Esophagus muscularis mucosa (tissue), 4 donors: Measurements from ENCODE around the gene VPS13D. TPM values are rescaled to one million over a fixed set of nuclear protein-coding genes. Genes with fewer than 3 reads are reported as not detected.

ENCODE experiments used
- DNase-seq: peaks from one replicate; pipeline ENCODE4 v3.0.0-alpha.2; 2017; ENCODE audit errors: extremely low spot score
- H3K27ac ChIP-seq, 4 donors: fragments of 200-600 bp; sonication (generic); replicated peaks in 1 of 4; 1 replicate in 3 of 4; 2 replicates in 1 of 4; pipeline ENCODE4 v1.5.1; 2016 to 2019; ENCODE audit warnings: mild to moderate bottlenecking in 1 of 4
- H3K27me3 ChIP-seq, 4 donors: fragments of 200-600 bp; sonication (generic); one replicate each; pipeline versions ENCODE4 v1.5.1 to v1.6.0; 2016 to 2019
- H3K36me3 ChIP-seq, 4 donors: fragments of 200-600 bp; sonication (generic); one replicate each; pipeline ENCODE4 v1.5.1; 2016 to 2019
- H3K4me1 ChIP-seq, 4 donors: fragments of 200-600 bp; sonication (generic); one replicate each; pipeline ENCODE4 v1.5.1; 2016 to 2019
- H3K4me3 ChIP-seq, 4 donors: fragments of 200-600 bp; sonication (generic); 1 replicate in 2 of 4; 2 replicates in 2 of 4; pipeline ENCODE4 v1.5.1; 2016 to 2019; ENCODE audit warnings: mild to moderate bottlenecking in 4 of 4, moderate library complexity in 1 of 4
- H3K9me3 ChIP-seq, 4 donors: fragments of 200-600 bp; sonication (generic); 1 replicate in 3 of 4; 2 replicates in 1 of 4; pipeline ENCODE4 v1.5.1; 2016 to 2019
- CTCF ChIP-seq, 3 experiments: fragments of 200-600 bp in 2 of 3; fragments of 450-650 bp in 1 of 3; sonication (generic) in 2 of 3; IDR thresholded peaks; one replicate each; pipeline ENCODE4 v1.5.1; 2017 to 2019; ENCODE audit warnings: antibody characterized with exemption in 3 of 3, mild to moderate bottlenecking in 2 of 3, moderate library complexity in 1 of 3
- EP300 ChIP-seq: sonication (generic); formaldehyde crosslinking; IDR thresholded peaks from one replicate; pipeline ENCODE4 v1.6.1; 2017; ENCODE audit warnings: antibody characterized with exemption
- POLR2A ChIP-seq: fragments of 450-650 bp; IDR thresholded peaks from one replicate; pipeline ENCODE4 v1.6.1; 2017; ENCODE audit warnings: antibody characterized with exemption, moderate library complexity, mild to moderate bottlenecking, low read depth
- POLR2AphosphoS5 ChIP-seq, 2 donors: sonication (generic); formaldehyde crosslinking; IDR thresholded peaks; one replicate each; pipeline ENCODE4 v1.6.1; 2017; ENCODE audit warnings: antibody characterized with exemption in 2 of 2
- WGBS: methylation state at CpG from one replicate; pipeline ENCODE4 v1.1.5; 2018; 5-methylcytosine and 5-hydroxymethylcytosine counted together
- intact Hi-C: fragments of 100-400 bp; cut with DNase I; formaldehyde crosslinking; loops from one replicate; pipeline ENCODE4 v1.15.1; 2023
- total RNA-seq, 4 donors: library from RNA; depleted of rRNA; stranded (reverse); fragments of >200 nt; gene quantifications; one replicate each; pipeline versions ENCODE4 v1.1.0 to v1.2.1, GENCODE V29; 2016

The VPS13D gene
- total RNA-seq, 4 donors from 2014 or later, result 67.8 to 93.3 (median 85.4) TPM

GRCh38 chr1:12462586-12462985, 232.8 kb downstream of the VPS13D start:
- WGBS, result 51% methylated on average over 4 of the region's 4 CpGs
- H3K9me3 ChIP-seq, result no peaks in the 10 kb centered on the region
- peaks cover 0 to 22% (median 4%) of the 10 kb centered on the region in 4 donors for H3K36me3 ChIP-seq
- peaks cover 68 to 99% (median 91%) of the 10 kb centered on the region in 4 donors for H3K4me1 ChIP-seq
- H3K4me3 ChIP-seq, result no peak overlapping the region
- peak overlapping the region; percentile 85 to 87 (median 86) for H3K27ac ChIP-seq
- DNase-seq, result no peak
- TF ChIP-seq POLR2AphosphoS5 (IDR thresholded peaks at IDR 0.05), result no peak
- TF ChIP-seq POLR2A, result no peak
- no peak for TF ChIP-seq EP300
- no peak for TF ChIP-seq CTCF (IDR thresholded peaks at IDR 0.05)
- no peaks in the 10 kb centered on the region for H3K27me3 ChIP-seq
- intact Hi-C loops, result no loop called here

GRCh38 chr1:12464045-12464461, 234.2 kb downstream of the VPS13D start:
- WGBS, result 30% methylated on average over 3 of the region's 3 CpGs
- no peaks in the 10 kb centered on the region for H3K9me3 ChIP-seq
- peaks cover 0 to 18% (median 4%) of the 10 kb centered on the region in 4 donors for H3K36me3 ChIP-seq
- no peaks in the 10 kb centered on the region for H3K27me3 ChIP-seq
- intact Hi-C loops, result no loop called here
- peak; percentile 92 for DNase-seq
- TF ChIP-seq POLR2AphosphoS5 (IDR thresholded peaks at IDR 0.05), result peak in 1 of 2 donors; percentile 51
- peak; percentile 62 for TF ChIP-seq EP300
- no peak for TF ChIP-seq POLR2A
- no peak for TF ChIP-seq CTCF (IDR thresholded peaks at IDR 0.05)
- H3K4me3 ChIP-seq, result no peak overlapping the region
- peaks cover 54 to 88% (median 76%) of the 10 kb centered on the region in 4 donors for H3K4me1 ChIP-seq
- H3K27ac ChIP-seq, result peak overlapping the region; percentile 85 to 87 (median 86)

- TF ChIP-seq POLR2AphosphoS5 (IDR thresholded peaks at IDR 0.05), result peak; percentile 43 to 60
- TF ChIP-seq EP300, result peak; percentile 2
- TF ChIP-seq CTCF (IDR thresholded peaks at IDR 0.05), result no peak
- peak; percentile 92 for DNase-seq
- H3K27me3 ChIP-seq, result no peaks in the 10 kb centered on the region
- peaks cover 0 to 18% (median 4%) of the 10 kb centered on the region in 4 donors for H3K36me3 ChIP-seq
- peak overlapping the region; percentile 85 to 87 (median 86) for H3K27ac ChIP-seq
- H3K4me3 ChIP-seq, result no peak overlapping the region
- peaks cover 53 to 88% (median 76%) of the 10 kb centered on the region in 4 donors for H3K4me1 ChIP-seq
- intact Hi-C loops, result no loop called here
- WGBS, result 30% methylated on average over 5 of the region's 5 CpGs
- H3K9me3 ChIP-seq, result no peaks in the 10 kb centered on the region
These were observed 234.8 kb downstream of the VPS13D start for GRCh38 chr1:12464598-12465056.

GRCh38 chr1:12465126-12465525, 235.3 kb downstream of the VPS13D start:
- Histone ChIP-seq H3K4me3 (no peak overlapping the region), H3K27ac (peak overlapping the region; percentile 85 to 87 (median 86)), H3K9me3 (no peaks in the 10 kb centered on the region), H3K4me1 (peaks cover 53 to 88% (median 76%) of the 10 kb centered on the region in 4 donors), H3K36me3 (peaks cover 0 to 18% (median 4%) of the 10 kb centered on the region in 4 donors), H3K27me3 (no peaks in the 10 kb centered on the region)
- 68% methylated on average over 3 of the region's 3 CpGs for WGBS
- intact Hi-C loops, result no loop called here
- no peak for TF ChIP-seq EP300
- no peak for TF ChIP-seq POLR2AphosphoS5 (IDR thresholded peaks at IDR 0.05)
- TF ChIP-seq CTCF (IDR thresholded peaks at IDR 0.05), result no peak
- no peak for TF ChIP-seq POLR2A
- peak; percentile 64 for DNase-seq

GRCh38 chr1:12466816-12467215, 237.0 kb downstream of the VPS13D start:
- DNase-seq, result peak; percentile 29
- TF ChIP-seq CTCF (IDR thresholded peaks at IDR 0.05), result no peak
- no peak for TF ChIP-seq EP300
- TF ChIP-seq POLR2A, result no peak
- TF ChIP-seq POLR2AphosphoS5 (IDR thresholded peaks at IDR 0.05), result no peak
- WGBS, result 94% methylated on average over 5 of the region's 5 CpGs
- H3K9me3 ChIP-seq, result no peaks in the 10 kb centered on the region
- no peaks in the 10 kb centered on the region for H3K27me3 ChIP-seq
- peak overlapping the region; percentile 85 to 87 (median 86) for H3K27ac ChIP-seq
- H3K4me1 ChIP-seq, result peaks cover 49 to 86% (median 72%) of the 10 kb centered on the region in 4 donors
- intact Hi-C loops, result no loop called here
- H3K4me3 ChIP-seq, result no peak overlapping the region
- H3K36me3 ChIP-seq, result peaks cover 0 to 18% (median 4%) of the 10 kb centered on the region in 4 donors
